Naive thymus-derived CD4-positive, alpha-beta T cell (primary cell): ENCODE measurements around the gene TEX13A. TPM values are rescaled to one million over a fixed set of nuclear protein-coding genes. Genes with fewer than 3 reads are reported as not detected.

Experiments used
- ATAC-seq: fragments of 150-1000 bp; cut with Tn5 transposase; 2 replicates; pipeline ENCODE4 v1.10.0; 2021; ENCODE audit warnings: mild to moderate bottlenecking, moderate library complexity
- CTCF ChIA-PET: fragments of 350-600 bp; sonication (Branson Sonifier 250); formaldehyde crosslinking; loops from one replicate; lab custom pipeline; 2021; ENCODE audit warnings: antibody characterized with exemption; lab: Charles Lee
- POLR2A ChIA-PET: fragments of 350-600 bp; sonication (Branson Sonifier 250); formaldehyde crosslinking; loops from one replicate; lab custom pipeline; 2021; ENCODE audit warnings: antibody characterized with exemption, inconsistent platforms; lab: Charles Lee
- DNase-seq, 9 donors: peaks; one replicate each; pipeline versions ENCODE4 v3.0.0 to v3.0.0-alpha.2; 2020 to 2022; ENCODE audit warnings: mixed read lengths in 1 of 9
- H3K27ac ChIP-seq: one replicate; pipeline ENCODE4 v1.7.0; 2013; ENCODE audit warnings: mild to moderate bottlenecking, low read depth, low read length, moderate library complexity
- H3K27me3 ChIP-seq, 2 donors: one replicate each; pipeline ENCODE4 v1.7.0; 2013; ENCODE audit warnings: low read length in 2 of 2, mild to moderate bottlenecking in 2 of 2, moderate library complexity in 2 of 2; ENCODE audit not compliant: control insufficient read depth in 2 of 2, insufficient read depth in 2 of 2
- H3K36me3 ChIP-seq, 3 experiments: 1 replicate in 2 of 3; 2 replicates in 1 of 3; pipeline ENCODE4 v1.7.0; 2013; ENCODE audit warnings: low read length in 3 of 3, mild to moderate bottlenecking in 3 of 3, moderate library complexity in 1 of 3; ENCODE audit not compliant: insufficient read depth in 3 of 3, control insufficient read depth in 2 of 3
- H3K4me1 ChIP-seq, 2 donors: one replicate each; pipeline ENCODE4 v1.7.0; 2013; ENCODE audit warnings: low read length in 2 of 2, mild to moderate bottlenecking in 2 of 2, moderate library complexity in 1 of 2; ENCODE audit not compliant: control insufficient read depth in 2 of 2, insufficient read depth in 2 of 2
- H3K4me3 ChIP-seq: 2 replicates; pipeline ENCODE4 v1.7.0; 2013; ENCODE audit warnings: mild to moderate bottlenecking, low read length
- H3K9me3 ChIP-seq, 3 experiments: 1 replicate in 2 of 3; 2 replicates in 1 of 3; pipeline ENCODE4 v1.7.0; 2013; ENCODE audit warnings: low read length in 3 of 3; ENCODE audit not compliant: control insufficient read depth in 2 of 3
- H3K27ac Mint-ChIP-seq, 9 donors: one replicate each; pipeline ENCODE4 v1.8.0; 2020 to 2022; ENCODE audit warnings: mixed read lengths in 9 of 9, mild to moderate bottlenecking in 8 of 9, moderate library complexity in 5 of 9, inconsistent platforms in 2 of 9
- H3K27me3 Mint-ChIP-seq, 5 donors: one replicate each; pipeline ENCODE4 v1.8.0; 2021 to 2022; ENCODE audit warnings: mixed read lengths in 5 of 5, mild to moderate bottlenecking in 1 of 5
- H3K36me3 Mint-ChIP-seq, 5 donors: one replicate each; pipeline ENCODE4 v1.8.0; 2020 to 2022; ENCODE audit warnings: mixed read lengths in 5 of 5, mild to moderate bottlenecking in 3 of 5, inconsistent platforms in 1 of 5
- H3K4me1 Mint-ChIP-seq, 7 donors: one replicate each; pipeline ENCODE4 v1.8.0; 2020 to 2022; ENCODE audit warnings: mixed read lengths in 7 of 7, mild to moderate bottlenecking in 3 of 7, inconsistent platforms in 1 of 7
- H3K4me3 Mint-ChIP-seq, 10 donors: one replicate each; pipeline ENCODE4 v1.8.0; 2020 to 2022; ENCODE audit warnings: mild to moderate bottlenecking in 10 of 10, mixed read lengths in 10 of 10, moderate library complexity in 6 of 10, inconsistent platforms in 2 of 10
- H3K9me3 Mint-ChIP-seq, 11 donors: one replicate each; pipeline ENCODE4 v1.8.0; 2020 to 2022; ENCODE audit warnings: mixed read lengths in 11 of 11, mild to moderate bottlenecking in 4 of 11, inconsistent platforms in 1 of 11, moderate library complexity in 1 of 11
- intact Hi-C, 2 donors: fragments of 100-400 bp; cut with micrococcal nuclease; formaldehyde crosslinking; loops; one replicate each; pipeline ENCODE4 v1.15.1; 2023
- polyA plus RNA-seq, 2 donors: library from polyadenylated mRNA; unstranded; fragments of 300-500 nt; fragmentation: Illumina TruSeq; gene quantifications; one replicate each; pipeline ENCODE4 v1.2.3, GENCODE V29; 2021
- total RNA-seq, 6 experiments: library from RNA in 5 of 6; stranded (reverse) in 5 of 6; gene quantifications; 1 replicate in 5 of 6; 2 replicates in 1 of 6; pipeline ENCODE4 v1.2.3 and lab custom pipeline; 2021 to 2026

The TEX13A gene
- total and polyA plus RNA-seq, 7 experiments from 2014 or later = not detected

DNA sequence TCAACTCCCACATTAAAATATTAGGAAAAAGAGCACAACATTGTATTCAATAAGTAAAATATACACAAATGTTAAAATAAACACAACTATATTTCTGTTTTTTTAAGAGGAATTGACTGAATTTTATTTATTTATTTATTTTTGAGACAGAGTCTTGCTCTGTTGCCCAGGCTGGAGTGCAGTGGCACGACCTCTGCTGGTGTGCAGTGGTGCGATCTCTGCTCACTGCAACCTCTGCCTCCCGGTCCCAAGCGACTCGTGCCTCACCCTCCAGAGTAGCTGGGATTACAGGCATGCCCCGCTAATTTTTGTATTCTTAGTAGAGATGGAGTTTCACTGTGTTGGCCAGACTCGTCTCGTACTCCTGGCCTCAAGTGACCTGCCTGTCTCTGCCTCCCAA, 31.4 kb downstream of the TEX13A start:
- no peaks in the 10 kb centered on the region for H3K36me3 ChIP-seq
- DNase-seq = no peak
- ChIA-PET POLR2A (no interaction called here), CTCF (no interaction called here)
- H3K4me3 ChIP-seq = no peak overlapping the region
- intact Hi-C loops = no loop called here
- H3K4me1 ChIP-seq = no peaks in the 10 kb centered on the region
- H3K9me3 Mint-ChIP-seq = peaks cover 0 to 1% (median 0%) of the 10 kb centered on the region in 11 donors
- no peak for ATAC-seq
- H3K9me3 ChIP-seq = no peaks in the 10 kb centered on the region
- peaks cover 0 to 5% (median 0%) of the 10 kb centered on the region in 5 donors for H3K27me3 Mint-ChIP-seq
- no peaks in the 10 kb centered on the region for H3K36me3 Mint-ChIP-seq
- no peak overlapping the region for H3K4me3 Mint-ChIP-seq
- no peak overlapping the region for H3K27ac Mint-ChIP-seq
- no peaks in the 10 kb centered on the region for H3K27me3 ChIP-seq
- H3K4me1 Mint-ChIP-seq = no peaks in the 10 kb centered on the region
- no peak overlapping the region for H3K27ac ChIP-seq

DNA sequence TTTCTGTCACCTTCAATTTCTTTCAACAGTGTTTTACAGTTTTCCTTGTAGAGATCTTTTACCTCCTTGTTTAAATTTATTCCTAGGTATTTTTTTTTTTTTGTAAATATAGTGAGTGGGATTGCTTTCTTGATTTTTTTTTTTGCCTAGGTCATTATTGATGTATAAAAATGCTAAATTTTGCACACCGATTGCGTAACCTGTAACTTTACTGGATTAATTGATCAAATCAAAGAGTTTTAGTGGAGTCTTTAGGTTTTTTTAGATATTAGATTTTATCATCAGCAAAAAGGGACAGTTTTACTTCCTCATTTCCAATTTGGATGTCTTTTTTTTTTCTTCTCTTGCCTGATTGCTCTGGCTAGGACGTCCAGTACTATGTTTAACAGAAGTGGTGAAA, 40.9 kb downstream of the TEX13A start:
- Histone ChIP-seq H3K27me3 (no peaks in the 10 kb centered on the region), H3K4me3 (no peak overlapping the region), H3K9me3 (no peaks in the 10 kb centered on the region), H3K27ac (no peak overlapping the region), H3K4me1 (no peaks in the 10 kb centered on the region), H3K36me3 (no peaks in the 10 kb centered on the region)
- Mint-ChIP-seq H3K27me3 (no peaks in the 10 kb centered on the region), H3K4me1 (no peaks in the 10 kb centered on the region), H3K27ac (no peak overlapping the region), H3K36me3 (no peaks in the 10 kb centered on the region), H3K9me3 (peaks cover 0 to 2% (median 0%) of the 10 kb centered on the region in 11 donors), H3K4me3 (no peak overlapping the region)
- DNase-seq (no peak), ATAC-seq (no peak)
- ChIA-PET CTCF (no interaction called here), POLR2A (no interaction called here)
- intact Hi-C loops = no loop called here

DNA sequence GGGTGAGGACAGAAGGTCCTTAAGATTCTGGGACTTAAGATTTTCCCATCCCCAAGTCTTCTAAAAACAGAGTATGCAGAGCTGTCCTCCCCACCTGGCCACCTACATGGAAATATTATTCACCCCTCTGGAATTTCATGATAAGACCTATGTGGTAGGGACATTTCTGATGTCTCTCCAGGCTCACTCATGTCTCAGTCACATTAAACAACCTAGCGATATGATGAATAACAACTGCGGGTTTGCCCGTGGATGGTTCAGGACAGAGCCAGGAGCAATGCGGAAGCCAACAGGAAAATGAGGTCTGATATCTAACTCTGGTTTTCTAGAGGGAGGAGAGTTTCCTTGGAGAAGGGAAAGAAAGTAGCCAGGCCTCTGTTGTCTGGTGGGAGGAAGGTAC, 47.4 kb downstream of the TEX13A start:
- no peaks in the 10 kb centered on the region for H3K4me1 Mint-ChIP-seq
- Histone ChIP-seq H3K9me3 (no peaks in the 10 kb centered on the region), H3K27ac (no peak overlapping the region), H3K4me1 (no peaks in the 10 kb centered on the region), H3K27me3 (no peaks in the 10 kb centered on the region), H3K4me3 (no peak overlapping the region), H3K36me3 (no peaks in the 10 kb centered on the region)
- no peak overlapping the region for H3K4me3 Mint-ChIP-seq
- no peaks in the 10 kb centered on the region for H3K36me3 Mint-ChIP-seq
- intact Hi-C loops = no loop called here
- H3K27ac Mint-ChIP-seq = no peak overlapping the region
- ChIA-PET CTCF (no interaction called here), POLR2A (no interaction called here)
- no peak for DNase-seq
- no peaks in the 10 kb centered on the region for H3K27me3 Mint-ChIP-seq
- peaks cover 0 to under 1% (median 0%) of the 10 kb centered on the region in 11 donors for H3K9me3 Mint-ChIP-seq
- no peak for ATAC-seq
